Activated CD8-positive, alpha-beta memory T cell treated with anti-CD3 and anti-CD28 coated beads for 24 hours (primary cell): ENCODE data around the gene SIVA1.
"Not testable (repeated sequence)": the region's sequence is repeated elsewhere in the genome, so short reads cannot be mapped to it uniquely, and the experiment has no call there.

Experiments
- DNase-seq: peaks from one replicate; pipeline ENCODE4 v3.0.0-alpha.2; 2020

Gene SIVA1

GRCh38 chr14:104721505-104722431, 31.2 kb upstream of the SIVA1 start:
- DNase-seq = no peak

GRCh38 chr14:104722938-104723650, 29.9 kb upstream of the SIVA1 start:
- no peak for DNase-seq

- peak; percentile 89 for DNase-seq
Measured at GRCh38 chr14:104723651-104724406, 29.1 kb upstream of the SIVA1 start, which contains the start of gene ADSS1. ADSS1 (plus strand) TSS chr14:104724229; CDS start chr14:104724271, 42 bp downstream.

DNA sequence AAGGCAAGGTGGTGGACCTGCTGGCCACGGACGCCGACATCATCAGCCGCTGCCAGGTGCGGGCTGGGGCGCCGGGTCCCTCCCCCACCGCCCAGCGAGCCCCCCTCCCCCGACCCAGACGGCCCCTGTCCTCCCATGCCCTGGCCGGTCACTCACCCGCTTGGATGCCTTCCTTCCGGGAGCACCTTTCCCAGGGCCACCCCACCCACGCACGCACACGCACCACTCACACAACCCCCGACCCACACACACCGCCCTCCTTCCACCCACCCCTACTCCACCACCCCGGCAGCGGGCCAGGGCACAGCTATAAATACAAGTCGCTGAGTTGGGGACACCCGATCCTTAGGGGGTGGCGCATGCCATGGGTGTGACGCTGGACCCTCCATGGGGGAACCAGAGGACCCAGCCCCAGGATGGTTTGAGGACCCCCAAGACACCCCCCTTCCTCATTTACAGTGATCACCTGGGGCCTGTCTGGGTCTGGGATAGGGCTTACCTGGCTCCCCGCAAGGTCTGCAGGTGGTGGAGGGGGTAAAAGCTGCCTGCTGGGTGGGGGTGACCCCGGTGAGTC, 28.5 kb upstream of the SIVA1 start:
- peak; percentile 69 for DNase-seq

GRCh38 chr14:104724981-104725771, 27.8 kb upstream of the SIVA1 start:
- no peak for DNase-seq

DNA sequence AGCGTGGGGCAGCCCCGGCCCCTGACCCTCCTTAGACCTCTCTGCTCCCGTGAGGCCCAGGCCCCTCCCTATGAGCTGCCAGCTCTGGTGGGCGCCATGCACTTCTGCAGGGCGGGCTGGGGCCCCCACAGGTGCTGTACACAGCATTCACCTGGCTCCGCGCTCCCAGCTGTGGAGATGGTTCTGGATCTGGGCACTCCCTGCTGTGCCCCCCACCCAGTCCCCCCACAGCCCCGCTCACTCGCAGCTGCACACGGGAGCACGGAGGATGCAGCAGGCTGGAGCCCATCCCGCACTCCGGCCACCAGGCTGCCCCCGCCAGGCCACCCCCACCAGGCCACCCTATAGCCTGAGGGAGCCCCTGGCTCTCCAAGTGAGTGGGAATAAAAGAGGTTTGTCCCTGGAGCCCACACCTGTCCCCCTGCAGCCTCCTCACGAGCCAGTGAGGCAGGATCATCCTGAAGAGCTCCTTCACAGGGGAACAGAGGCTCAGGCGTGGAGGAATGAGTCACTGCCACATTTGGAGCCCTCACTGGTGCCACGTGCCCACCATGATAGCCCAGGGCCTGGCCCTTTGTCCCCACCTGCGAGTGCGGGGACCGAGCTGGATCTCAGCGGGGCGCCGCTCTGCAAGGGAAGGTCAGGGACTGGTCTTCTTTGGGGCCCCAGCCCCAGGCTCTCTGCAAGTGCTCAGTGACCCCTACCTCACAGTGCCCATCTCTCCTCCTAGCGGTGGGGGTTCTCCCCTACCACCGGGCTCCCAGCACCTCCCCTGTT, 27.0 kb upstream of the SIVA1 start:
- DNase-seq = no peak

DNA sequence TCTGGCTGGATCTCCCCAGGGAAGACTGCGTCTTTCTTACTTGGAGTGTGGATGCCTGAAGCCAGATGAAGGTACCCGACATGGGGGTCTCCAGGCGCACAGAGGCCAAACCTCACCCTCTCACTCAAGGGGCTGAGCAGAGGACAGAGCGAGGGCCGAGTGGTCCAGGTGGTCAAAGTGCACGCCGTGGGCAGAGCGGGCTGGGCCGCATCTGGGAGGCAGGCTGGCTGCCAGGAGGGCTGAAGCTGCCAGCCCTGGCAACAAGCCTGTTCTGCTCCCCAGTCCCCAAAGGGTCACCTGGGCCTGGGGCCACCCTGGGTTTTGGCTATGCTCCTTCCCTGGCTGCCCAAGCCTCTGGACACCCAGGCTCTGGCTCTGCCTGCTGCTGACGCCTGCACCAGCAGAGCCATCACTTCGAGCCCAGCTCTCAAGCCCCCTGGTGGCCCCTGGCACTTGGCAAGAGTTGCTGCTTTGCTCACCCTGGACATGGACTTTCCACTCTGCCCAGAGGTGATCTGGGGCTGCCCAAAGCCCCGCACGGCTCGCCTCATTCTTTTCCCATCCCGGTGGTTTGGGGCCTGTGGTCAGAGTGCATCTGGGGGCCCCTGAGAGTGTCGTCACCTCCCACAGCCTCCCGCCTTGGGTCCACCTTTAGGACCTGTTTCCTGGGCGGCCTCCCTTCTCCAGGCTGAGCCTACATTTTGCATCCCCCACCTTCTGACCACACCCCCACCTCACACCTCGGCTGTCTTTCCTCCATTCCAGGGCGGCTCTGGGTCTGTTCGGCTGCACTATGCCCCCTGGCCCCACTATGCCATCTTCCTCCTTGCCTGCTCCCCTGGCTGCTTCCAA, 26.1 kb upstream of the SIVA1 start:
- no peak for DNase-seq

GRCh38 chr14:104728631-104729030, 24.3 kb upstream of the SIVA1 start:
- DNase-seq = no peak

DNA sequence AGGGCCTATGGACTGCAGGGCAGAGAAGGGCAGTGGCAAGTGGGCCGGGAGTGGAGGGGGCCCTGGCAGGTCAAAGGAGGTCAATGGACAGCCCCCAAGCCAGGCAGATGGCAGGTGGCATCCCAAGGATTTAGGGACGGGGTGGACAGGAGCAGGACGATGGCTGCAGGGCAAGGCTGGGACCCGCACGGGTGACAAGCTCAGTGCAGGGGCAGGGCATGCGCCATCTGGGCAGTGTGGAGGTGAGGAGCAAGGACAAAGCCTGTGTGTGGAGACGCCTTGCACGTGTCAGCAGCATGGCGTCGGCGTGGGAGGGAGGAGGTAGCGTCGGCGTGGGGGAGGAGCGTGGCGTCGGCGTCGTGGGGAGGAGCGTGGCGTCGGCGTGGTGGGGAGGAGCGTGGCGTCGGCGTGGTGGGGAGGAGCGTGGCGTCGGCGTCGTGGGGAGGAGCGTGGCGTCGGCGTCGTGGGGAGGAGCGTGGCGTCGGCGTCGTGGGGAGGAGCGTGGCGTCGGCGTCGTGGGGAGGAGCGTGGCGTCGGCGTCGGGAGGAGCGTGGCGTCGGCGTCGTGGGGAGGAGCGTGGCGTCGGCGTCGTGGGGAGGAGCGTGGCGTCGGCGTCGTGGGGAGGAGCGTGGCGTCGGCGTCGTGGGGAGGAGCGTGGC, 23.6 kb upstream of the SIVA1 start:
- not testable (repeated sequence) for DNase-seq

DNA sequence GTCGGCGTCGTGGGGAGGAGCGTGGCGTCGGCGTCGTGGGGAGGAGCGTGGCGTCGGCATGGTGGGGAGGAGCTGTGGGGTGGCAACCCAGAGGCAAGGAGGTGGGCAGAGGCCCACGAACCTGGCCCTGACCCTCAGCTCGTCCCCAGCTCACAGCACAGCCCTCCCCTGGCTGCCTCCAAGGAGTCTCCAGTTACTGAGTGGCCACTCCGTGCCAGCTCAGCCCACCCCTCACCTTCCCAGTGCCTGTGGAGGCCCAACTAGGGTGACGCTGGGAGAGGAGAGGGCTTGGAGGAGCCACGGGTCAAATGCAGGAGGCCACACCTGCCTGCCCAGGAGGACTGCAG, 23.1 kb upstream of the SIVA1 start:
- no peak for DNase-seq

GRCh38 chr14:104730487-104730886, 22.5 kb upstream of the SIVA1 start:
- DNase-seq = no peak

DNA sequence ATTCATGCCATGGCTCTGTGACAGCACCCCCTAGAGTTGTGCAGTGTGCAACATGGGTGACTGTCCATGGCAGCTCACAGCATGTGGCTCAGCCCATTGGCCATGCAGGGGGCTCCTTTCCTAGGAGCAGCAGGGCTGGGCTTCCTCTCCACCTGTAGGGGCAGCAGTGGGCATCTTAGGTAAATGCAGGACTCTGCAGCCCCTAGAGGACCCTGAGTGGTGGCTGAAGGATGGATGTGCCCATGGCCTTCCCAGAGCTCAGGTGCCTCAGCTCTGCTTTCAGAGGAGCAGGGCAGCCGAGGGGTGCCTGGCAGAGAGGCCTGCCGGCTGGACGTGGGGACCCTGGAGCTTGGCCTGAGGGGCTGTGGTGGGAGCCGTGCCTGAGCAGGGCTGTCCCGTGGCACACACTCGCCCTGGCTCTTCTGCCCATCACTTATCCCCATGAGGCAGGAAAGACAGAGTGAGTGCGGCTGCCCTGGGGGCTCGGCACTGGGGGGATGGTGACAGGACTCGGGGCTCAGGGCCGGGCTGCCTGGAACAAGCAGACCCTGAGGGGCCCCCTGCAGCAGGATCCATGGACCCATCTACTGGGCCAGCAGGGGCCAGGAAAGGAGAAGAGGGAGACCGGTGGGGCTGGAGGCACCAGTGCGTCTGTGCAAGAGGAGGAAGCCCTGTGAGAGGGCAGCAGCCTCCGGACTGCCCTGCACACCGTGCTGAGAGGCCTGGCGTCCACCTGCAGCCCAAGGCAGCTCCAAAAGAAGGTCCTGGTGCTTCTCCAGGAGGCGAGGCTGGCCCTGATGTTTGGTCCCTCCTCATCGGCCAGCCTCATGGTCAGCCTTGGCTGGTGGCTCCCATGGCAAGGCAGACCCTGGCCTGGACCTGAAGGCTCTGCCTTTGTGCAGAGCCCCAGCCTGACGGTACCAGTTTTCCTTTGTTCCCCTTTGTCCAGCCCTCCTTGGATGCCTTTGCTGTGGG, 21.3 kb upstream of the SIVA1 start:
- no peak for DNase-seq

- DNase-seq = no peak
Measured at GRCh38 chr14:104732355-104732804, 20.6 kb upstream of the SIVA1 start.

DNA sequence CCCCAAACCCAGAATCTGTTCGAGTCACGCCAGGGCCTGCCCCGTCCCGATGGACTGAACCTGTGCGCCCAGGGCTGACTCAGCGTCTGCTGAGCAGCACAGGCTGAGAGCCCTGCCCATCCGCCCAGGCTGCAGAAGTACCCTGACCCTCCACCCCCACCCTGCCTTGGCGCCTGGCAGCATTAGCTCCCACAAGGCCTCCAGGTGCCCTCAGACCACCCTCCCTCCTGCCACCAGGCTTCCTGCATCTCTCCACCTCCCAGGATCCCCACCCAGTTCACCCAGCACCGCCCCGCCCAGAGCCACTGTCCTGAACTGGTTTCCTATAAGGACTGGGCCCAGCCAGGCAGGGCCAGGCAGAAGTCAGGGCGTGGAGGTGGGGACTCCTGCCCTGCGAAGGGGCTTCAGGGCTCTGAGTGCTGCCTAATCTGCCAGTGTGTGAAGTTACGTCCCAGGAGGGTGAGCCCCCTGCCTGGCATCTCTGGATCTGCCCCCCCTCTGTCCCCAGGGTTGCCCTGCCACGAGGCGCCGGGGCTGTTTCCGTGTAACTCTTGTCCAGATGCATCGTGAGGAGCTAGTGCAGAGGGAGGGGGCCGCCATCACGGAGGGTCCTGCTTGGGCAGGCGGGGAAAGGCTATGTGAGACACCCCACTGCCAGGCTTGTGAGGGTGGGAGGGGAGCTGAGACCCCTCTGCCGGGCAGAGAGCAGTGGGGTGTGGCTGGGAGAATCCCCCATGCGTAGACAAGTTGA, 19.8 kb upstream of the SIVA1 start:
- DNase-seq = no peak

DNA sequence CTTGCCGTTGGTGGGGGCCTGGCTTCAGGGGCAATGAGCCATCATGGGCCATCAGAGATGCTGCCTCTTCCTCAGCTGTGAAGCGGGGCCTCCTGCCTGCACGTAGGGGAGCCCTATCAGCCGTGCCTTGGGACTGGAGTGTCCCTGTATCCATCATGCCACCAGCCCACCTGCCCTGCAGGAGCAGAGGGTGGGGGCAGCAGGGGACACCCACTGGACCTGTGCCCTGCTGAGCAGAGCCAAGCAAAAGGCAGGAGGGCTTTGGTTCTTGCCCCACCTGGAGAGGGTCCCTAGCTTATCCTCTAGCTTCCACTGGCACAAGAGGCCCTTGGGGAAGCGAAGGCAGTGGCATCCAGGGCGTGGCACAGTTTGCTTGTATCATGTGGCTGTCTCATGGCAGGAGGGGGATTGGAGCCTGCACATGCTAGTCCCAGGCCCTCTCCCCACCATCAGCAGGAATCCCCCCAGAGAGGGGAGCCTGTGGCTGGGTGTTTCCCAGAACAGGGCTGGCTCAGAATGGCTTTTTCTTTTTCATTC, 18.8 kb upstream of the SIVA1 start:
- DNase-seq = no peak

- DNase-seq = no peak
Measured at GRCh38 chr14:104734601-104734990, 18.4 kb upstream of the SIVA1 start.
